Panc1 (cell line): ENCODE data around the gene FNIP1. TPM values are rescaled to one million over a fixed set of nuclear protein-coding genes. Genes with fewer than 3 reads are reported as not detected.

Experiments used
- ATAC-seq: fragments of 200-7000 bp; cut with Tn5 transposase; 2 replicates; pipeline ENCODE4 v1.9.1; 2020; ENCODE audit warnings: mild to moderate bottlenecking, moderate library complexity
- BruUV-seq: library from RNA; stranded (reverse); fragments of 400-500 nt; replicated peaks from 2 replicates; lab custom pipeline; 2021; lab: Mats Ljungman, UMichigan
- CTCF ChIA-PET: fragments of 300-600 bp; sonication (Branson Sonifier 250); formaldehyde crosslinking; loops from one replicate; lab custom pipeline; 2022; ENCODE audit warnings: antibody characterized with exemption; lab: Charles Lee
- POLR2A ChIA-PET: fragments of 300-600 bp; sonication (Branson Sonifier 250); formaldehyde crosslinking; loops from one replicate; lab custom pipeline; 2022; ENCODE audit warnings: antibody characterized with exemption; lab: Charles Lee
- DNase-seq: peaks from one replicate; pipeline ENCODE4 v3.0.0-alpha.2; 2010; ENCODE audit warnings: low read depth, low spot score
- H3K27ac ChIP-seq: 2 replicates; pipeline ENCODE4 v1.5.1; 2011; ENCODE audit warnings: mild to moderate bottlenecking, low read length, inconsistent platforms
- H3K27me3 ChIP-seq: fragments of 200-500 bp; sonication (Bioruptor generic); 2 replicates; pipeline ENCODE4 v1.6.0; 2014; ENCODE audit warnings: low read length, inconsistent platforms; ENCODE audit not compliant: control insufficient read depth, insufficient read depth
- H3K36me3 ChIP-seq: fragments of 200-500 bp; sonication (Bioruptor generic); 2 replicates; pipeline ENCODE4 v1.5.1; 2014; ENCODE audit warnings: inconsistent platforms, mild to moderate bottlenecking, low read length, moderate library complexity; ENCODE audit not compliant: control insufficient read depth, insufficient read depth
- H3K4me1 ChIP-seq: 2 replicates; pipeline ENCODE4 v1.5.1; 2011; ENCODE audit warnings: inconsistent platforms, mild to moderate bottlenecking, low read length, moderate library complexity; ENCODE audit not compliant: control insufficient read depth, insufficient read depth
- H3K4me3 ChIP-seq, 2 experiments: 2 replicates each; pipeline ENCODE4 v1.5.1; 2011 to 2012; ENCODE audit warnings: low read depth in 2 of 2, low read length in 2 of 2, mild to moderate bottlenecking in 2 of 2, inconsistent platforms in 1 of 2, moderate library complexity in 1 of 2
- H3K9me3 ChIP-seq: fragments of 200-500 bp; sonication (Bioruptor generic); 2 replicates; pipeline ENCODE4 v1.5.1; 2014; ENCODE audit warnings: low read depth, mild to moderate bottlenecking, inconsistent platforms, low read length, moderate library complexity; ENCODE audit not compliant: control insufficient read depth, insufficient read depth
- CTCF ChIP-seq: fragments of 450-650 bp; IDR thresholded peaks from 2 replicates; pipeline ENCODE4 v1.5.1; 2017; ENCODE audit warnings: mild to moderate bottlenecking
- POLR2AphosphoS5 ChIP-seq: IDR thresholded peaks from 2 replicates; pipeline ENCODE4 v1.6.1; 2012; ENCODE audit warnings: mild to moderate bottlenecking, low read depth, low read length, moderate library complexity
- SIN3A ChIP-seq: IDR thresholded peaks from 2 replicates; pipeline ENCODE4 v1.6.1; 2012; ENCODE audit warnings: low read depth, mild to moderate bottlenecking, low read length, moderate library complexity, borderline replicate concordance; ENCODE audit not compliant: insufficient read depth
- TCF7L2 ChIP-seq: IDR thresholded peaks from 2 replicates; pipeline ENCODE4 v1.6.1; 2011; ENCODE audit warnings: mild to moderate bottlenecking, low read depth, low read length, inconsistent platforms
- in situ Hi-C: cut with HindIII; loops from 2 replicates; pipeline ENCODE4 v1.10.0; 2016; ENCODE audit warnings: low sequenced_read_pairs, low pct_unique_long_range_greater_than_20kb
- intact Hi-C: fragments of 100-400 bp; cut with micrococcal nuclease; formaldehyde crosslinking; loops from one replicate; pipeline ENCODE4 v1.10.0; 2022; ENCODE audit not compliant: unreplicated experiment
- total RNA-seq: library from RNA; stranded (reverse); gene quantifications from one replicate; pipeline ENCODE4 v1.2.1, GENCODE V29; 2021; ENCODE audit not compliant: unreplicated experiment
- TF ChIP-seq, protein P1 (sequence below), 2 experiments: IDR thresholded peaks; 2 replicates each; pipeline ENCODE4 v1.6.1; 2011 to 2012; ENCODE audit warnings: low read depth in 2 of 2, control low read depth in 1 of 2, low read length in 1 of 2, mild to moderate bottlenecking in 1 of 2, moderate library complexity in 1 of 2; ENCODE audit not compliant: insufficient read depth in 1 of 2

The FNIP1 gene
- total RNA-seq, 1 experiment from 2014 or later = 48.3 TPM

DNA sequence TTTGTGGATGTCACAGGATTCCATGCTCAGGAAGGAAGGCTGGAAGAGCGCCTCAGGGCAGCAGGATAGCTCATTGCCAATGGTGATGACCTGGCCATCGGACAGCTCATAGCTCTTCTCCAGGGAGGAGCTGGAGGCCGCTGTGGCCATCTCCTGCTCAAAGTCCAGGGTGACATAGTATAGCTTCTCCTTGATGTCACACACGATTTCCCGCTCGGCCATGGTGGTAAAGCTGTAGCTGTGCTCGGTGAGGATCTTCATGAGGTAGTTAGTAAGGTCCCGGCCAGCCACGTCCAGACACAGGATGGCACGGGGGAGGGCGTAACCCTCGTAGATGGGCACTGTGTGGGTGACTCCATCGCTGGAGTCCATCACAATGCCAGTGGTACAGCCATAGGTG is 137.5 kb downstream of the FNIP1 start:
- Histone ChIP-seq H3K36me3 (peaks cover 10% of the 10 kb centered on the region), H3K27ac (no peak overlapping the region), H3K27me3 (no peaks in the 10 kb centered on the region), H3K4me1 (no peaks in the 10 kb centered on the region), H3K4me3 (no peak overlapping the region), H3K9me3 (no peaks in the 10 kb centered on the region)
- intact Hi-C loops = no loop called here
- no TSS peak for BruUV-seq
- ChIA-PET POLR2A (interaction anchor here (0.7 kb wide), 1 partner anchor 623 kb away, joined by 15 read pairs; no protein-coding TSS in a partner anchor), CTCF (no interaction called here)
- TF ChIP-seq, protein P1, sequence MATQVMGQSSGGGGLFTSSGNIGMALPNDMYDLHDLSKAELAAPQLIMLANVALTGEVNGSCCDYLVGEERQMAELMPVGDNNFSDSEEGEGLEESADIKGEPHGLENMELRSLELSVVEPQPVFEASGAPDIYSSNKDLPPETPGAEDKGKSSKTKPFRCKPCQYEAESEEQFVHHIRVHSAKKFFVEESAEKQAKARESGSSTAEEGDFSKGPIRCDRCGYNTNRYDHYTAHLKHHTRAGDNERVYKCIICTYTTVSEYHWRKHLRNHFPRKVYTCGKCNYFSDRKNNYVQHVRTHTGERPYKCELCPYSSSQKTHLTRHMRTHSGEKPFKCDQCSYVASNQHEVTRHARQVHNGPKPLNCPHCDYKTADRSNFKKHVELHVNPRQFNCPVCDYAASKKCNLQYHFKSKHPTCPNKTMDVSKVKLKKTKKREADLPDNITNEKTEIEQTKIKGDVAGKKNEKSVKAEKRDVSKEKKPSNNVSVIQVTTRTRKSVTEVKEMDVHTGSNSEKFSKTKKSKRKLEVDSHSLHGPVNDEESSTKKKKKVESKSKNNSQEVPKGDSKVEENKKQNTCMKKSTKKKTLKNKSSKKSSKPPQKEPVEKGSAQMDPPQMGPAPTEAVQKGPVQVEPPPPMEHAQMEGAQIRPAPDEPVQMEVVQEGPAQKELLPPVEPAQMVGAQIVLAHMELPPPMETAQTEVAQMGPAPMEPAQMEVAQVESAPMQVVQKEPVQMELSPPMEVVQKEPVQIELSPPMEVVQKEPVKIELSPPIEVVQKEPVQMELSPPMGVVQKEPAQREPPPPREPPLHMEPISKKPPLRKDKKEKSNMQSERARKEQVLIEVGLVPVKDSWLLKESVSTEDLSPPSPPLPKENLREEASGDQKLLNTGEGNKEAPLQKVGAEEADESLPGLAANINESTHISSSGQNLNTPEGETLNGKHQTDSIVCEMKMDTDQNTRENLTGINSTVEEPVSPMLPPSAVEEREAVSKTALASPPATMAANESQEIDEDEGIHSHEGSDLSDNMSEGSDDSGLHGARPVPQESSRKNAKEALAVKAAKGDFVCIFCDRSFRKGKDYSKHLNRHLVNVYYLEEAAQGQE (IDR thresholded peaks at IDR 0.05; ENCODE audit: insufficient read depth in 1 of 2, low read depth in 2 of 2, low read length in 1 of 2) = no peak
- no peak for TF ChIP-seq SIN3A
- TF ChIP-seq POLR2AphosphoS5 = no peak
- no peak for TF ChIP-seq CTCF
- TF ChIP-seq TCF7L2 = no peak
- ATAC-seq (no peak), DNase-seq (no peak)
- in situ Hi-C loops = no loop called here

- ATAC-seq (no peak), DNase-seq (no peak)
- no peak overlapping the region for H3K4me3 ChIP-seq
- ChIA-PET CTCF (no interaction called here), POLR2A (no interaction called here)
- TF ChIP-seq SIN3A = no peak
- no peak for TF ChIP-seq POLR2AphosphoS5
- TF ChIP-seq, protein P1 (IDR thresholded peaks at IDR 0.05; ENCODE audit: insufficient read depth in 1 of 2, low read depth in 2 of 2, low read length in 1 of 2) = no peak
- TF ChIP-seq TCF7L2 = no peak
- no peak for TF ChIP-seq CTCF
- peaks cover 15% of the 10 kb centered on the region; the same call in 1 of the 2 replicates for H3K36me3 ChIP-seq
- H3K9me3 ChIP-seq = no peaks in the 10 kb centered on the region
- intact Hi-C loops (no loop called here), in situ Hi-C loops (no loop called here)
- no peaks in the 10 kb centered on the region for H3K27me3 ChIP-seq
- no TSS peak for BruUV-seq
- no peaks in the 10 kb centered on the region for H3K4me1 ChIP-seq
- no peak overlapping the region for H3K27ac ChIP-seq
Measured at GRCh38 chr5:131654776-131655175, 142.0 kb downstream of the FNIP1 start.
